Kidney (tissue), 14 donors: Measurements from ENCODE around the gene WRAP73. TPM values are rescaled to one million over a fixed set of nuclear protein-coding genes. Genes with fewer than 3 reads are reported as not detected.

Experiments used
- DNase-seq, 5 donors: peaks; one replicate each; pipeline ENCODE4 v3.0.0-alpha.2; 2013 to 2020
- FAIRE-seq: peaks from 2 replicates; lab custom pipeline; 2012; peaks lifted over from hg19 to GRCh38; lab: Jason Lieb, UNC
- H3K27ac ChIP-seq, 2 donors: one replicate each; pipeline ENCODE4 v1.7.0; 2013; ENCODE audit warnings: low read depth in 2 of 2, low read length in 2 of 2, inconsistent platforms in 1 of 2
- H3K27me3 ChIP-seq: one replicate; pipeline ENCODE4 v1.7.1; 2013; ENCODE audit warnings: low read length, inconsistent platforms; ENCODE audit not compliant: control insufficient read depth, insufficient read depth
- H3K36me3 ChIP-seq, 3 donors: one replicate each; pipeline versions ENCODE4 v1.7.0 to v1.7.1; 2013; ENCODE audit warnings: low read length in 3 of 3, control low read depth in 1 of 3, inconsistent platforms in 1 of 3; ENCODE audit not compliant: insufficient read depth in 3 of 3, control insufficient read depth in 2 of 3
- H3K4me1 ChIP-seq, 3 donors: one replicate each; pipeline versions ENCODE4 v1.7.0 to v1.7.1; 2013; ENCODE audit warnings: low read length in 3 of 3, inconsistent platforms in 1 of 3, low read depth in 1 of 3; ENCODE audit not compliant: control insufficient read depth in 2 of 3, insufficient read depth in 2 of 3
- H3K4me3 ChIP-seq, 3 donors: one replicate each; pipeline versions ENCODE4 v1.7.0 to v1.8.1; 2013; ENCODE audit warnings: low read length in 3 of 3, control low read depth in 1 of 3, inconsistent platforms in 1 of 3
- H3K9ac ChIP-seq, 3 donors: one replicate each; pipeline versions ENCODE4 v1.7.0 to v1.7.1; 2013; ENCODE audit warnings: low read length in 3 of 3, control low read depth in 1 of 3, inconsistent platforms in 1 of 3
- H3K9me3 ChIP-seq, 3 donors: one replicate each; pipeline versions ENCODE4 v1.7.0 to v1.7.1; 2013; ENCODE audit warnings: low read length in 3 of 3, control low read depth in 1 of 3, inconsistent platforms in 1 of 3; ENCODE audit not compliant: control insufficient read depth in 2 of 3, insufficient read depth in 1 of 3
- CTCF ChIP-seq: IDR thresholded peaks from 3 replicates; pipeline ENCODE4 v1.5.1; 2012; ENCODE audit warnings: mild to moderate bottlenecking, moderate library complexity, borderline replicate concordance; ENCODE audit not compliant: insufficient read depth; ENCODE audit errors: extremely low read depth
- intact Hi-C: fragments of 100-400 bp; cut with DNase I; formaldehyde crosslinking; loops from one replicate; pipeline ENCODE4 v1.11.1; 2022
- polyA plus RNA-seq: library from polyadenylated mRNA; stranded (reverse); fragments of 350-450 nt; fragmentation: Illumina TruSeq; extraction: RNeasy Lipid Tissue Mini Kit (QIAGEN cat#74804); gene quantifications from one replicate; pipeline ENCODE4 v1.2.3, GENCODE V29; 2014; ENCODE audit warnings: low read depth, low replicate concordance; ENCODE audit not compliant: insufficient read depth
- total RNA-seq: library from RNA; stranded (reverse); fragmentation: NEBNext Ultra II Directional; extraction: Animal tissue kit (Norgen Biotek cat#: 25700); gene quantifications from one replicate; pipeline ENCODE4 v1.2.1, GENCODE V29; 2021
- donor health status: control.
- donor health status: control.
- donor health status: control.
- donor health status: control.
- donor health status: control.
- donor health status: DM: yes; HTN: yes; CAD: no.
- donor health status: Normal renal cell carcinoma (clear cell type).

WRAP73 gene
- total and polyA plus RNA-seq, 2 donors from 2014 or later = 18.4 to 19.6 TPM

- FAIRE-seq (no peak), DNase-seq (no peak)
- Histone ChIP-seq H3K4me1 (no peaks in the 10 kb centered on the region), H3K27me3 (no peaks in the 10 kb centered on the region), H3K9me3 (no peaks in the 10 kb centered on the region), H3K27ac (no peak overlapping the region), H3K36me3 (no peaks in the 10 kb centered on the region), H3K9ac (no peak overlapping the region), H3K4me3 (no peak overlapping the region)
- no peak for TF ChIP-seq CTCF
- intact Hi-C loops = no loop called here
Measured at GRCh38 chr1:3688356-3689137, 38.6 kb upstream of the WRAP73 start.

GRCh38 chr1:3687504-3687903 lies 37.6 kb upstream of the WRAP73 start:
- no peak overlapping the region for H3K27ac ChIP-seq
- H3K9me3 ChIP-seq = no peaks in the 10 kb centered on the region
- H3K9ac ChIP-seq = no peak overlapping the region
- no peak for TF ChIP-seq CTCF
- no peaks in the 10 kb centered on the region for H3K36me3 ChIP-seq
- no peaks in the 10 kb centered on the region for H3K27me3 ChIP-seq
- H3K4me3 ChIP-seq = no peak overlapping the region
- H3K4me1 ChIP-seq = no peaks in the 10 kb centered on the region
- DNase-seq = no peak
- no peak for FAIRE-seq
- intact Hi-C loops = no loop called here

- intact Hi-C loops = no loop called here
- TF ChIP-seq CTCF = no peak
- no peak for DNase-seq
- H3K9ac ChIP-seq = no peak overlapping the region
- no peak overlapping the region for H3K27ac ChIP-seq
- FAIRE-seq = no peak
- H3K9me3 ChIP-seq = no peaks in the 10 kb centered on the region
- H3K4me3 ChIP-seq = no peak overlapping the region
- no peaks in the 10 kb centered on the region for H3K36me3 ChIP-seq
- no peaks in the 10 kb centered on the region for H3K4me1 ChIP-seq
- H3K27me3 ChIP-seq = no peaks in the 10 kb centered on the region
Measured at GRCh38 chr1:3685906-3686305, 36.0 kb upstream of the WRAP73 start.

- intact Hi-C loops = no loop called here
- no peaks in the 10 kb centered on the region for H3K9me3 ChIP-seq
- H3K4me3 ChIP-seq = no peak overlapping the region
- no peaks in the 10 kb centered on the region for H3K36me3 ChIP-seq
- DNase-seq (no peak), FAIRE-seq (no peak)
- no peaks in the 10 kb centered on the region for H3K27me3 ChIP-seq
- no peaks in the 10 kb centered on the region for H3K4me1 ChIP-seq
- H3K27ac ChIP-seq = no peak overlapping the region
- TF ChIP-seq CTCF = no peak
- H3K9ac ChIP-seq = no peak overlapping the region
Measured at GRCh38 chr1:3685222-3685621, 35.3 kb upstream of the WRAP73 start.
